ENCODE measurements around the gene CCDC183.
A peak's percentile ranks its signal among the peaks of the same experiment; 100 is the strongest.
"Not testable (repeated sequence)": the region's sequence is repeated elsewhere in the genome, so short reads cannot be mapped to it uniquely, and the experiment has no call there.

CCDC183 gene

DNA sequence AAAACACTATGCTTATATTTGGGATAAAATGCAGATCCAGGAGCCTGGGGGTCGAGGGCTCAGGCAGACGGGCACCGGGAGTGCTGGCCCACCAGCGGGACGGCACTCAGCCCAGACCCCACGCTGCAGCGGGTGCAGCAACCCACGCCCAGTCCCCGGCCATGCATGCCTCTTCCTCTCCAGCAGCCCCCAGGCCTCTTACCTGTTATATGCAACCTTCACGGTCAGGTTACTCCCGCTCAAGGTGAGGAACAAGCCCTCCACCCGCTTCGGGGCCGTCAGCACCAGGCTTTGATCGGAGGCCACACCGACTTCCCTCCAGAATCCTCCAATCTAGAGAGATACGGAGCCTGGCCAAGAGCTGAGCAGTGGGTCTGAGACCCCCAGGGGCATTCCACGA is 39.3 kb upstream of the CCDC183 start:
- TF ChIP-seq ZNF274 (IDR thresholded peaks at IDR 0.05; ENCODE audit: low read depth, low read length) = no peak
- TF ChIP-seq YY1 (IDR thresholded peaks at IDR 0.05; ENCODE audit: insufficient read depth, insufficient read length) = no peak
- TF ChIP-seq SUZ12 (IDR thresholded peaks at IDR 0.05; ENCODE audit: extremely low read depth, insufficient read depth, insufficient read length) = no peak
- Histone ChIP-seq H3K4me3 (ENCODE audit: insufficient read length, low read depth) (no peak overlapping the region), H3K9ac (ENCODE audit: insufficient read length, low read depth) (no peak overlapping the region), H3K9me3 (ENCODE audit: insufficient read depth, low read length) (peaks cover 7% of the 10 kb centered on the region), H3K4me1 (ENCODE audit: insufficient read depth, insufficient read length) (peaks cover 40% of the 10 kb centered on the region), H3K27me3 (ENCODE audit: insufficient read depth, insufficient read length) (no peaks in the 10 kb centered on the region), H3K36me3 (ENCODE audit: insufficient read depth, insufficient read length, low read length) (no peaks in the 10 kb centered on the region)
- no peak for DNase-seq (ENCODE audit: low read depth, low spot score)

DNA sequence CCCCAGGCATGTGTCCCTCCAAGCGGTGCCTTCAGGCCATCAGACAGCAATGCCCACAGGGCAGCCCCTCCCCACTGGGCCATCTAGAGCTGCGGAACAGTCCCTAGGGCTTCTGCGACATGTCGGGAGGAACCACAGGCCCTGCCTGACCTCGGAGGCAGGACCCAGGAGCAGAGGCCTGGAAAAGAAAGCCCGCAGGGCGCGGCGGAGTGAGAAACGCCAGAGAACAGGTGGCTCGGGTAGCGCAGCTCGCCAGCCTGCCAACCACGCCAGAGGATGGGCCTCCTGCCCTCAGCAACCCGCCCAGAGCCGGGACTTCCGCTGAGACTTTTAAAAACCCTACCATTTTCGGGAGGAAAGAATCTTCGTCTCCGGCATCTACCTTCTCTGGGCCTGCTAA is 38.8 kb upstream of the CCDC183 start:
- no peak overlapping the region for H3K4me3 ChIP-seq (ENCODE audit: insufficient read length, low read depth)
- H3K4me1 ChIP-seq (ENCODE audit: insufficient read depth, insufficient read length) = peaks cover 44% of the 10 kb centered on the region
- H3K27me3 ChIP-seq (ENCODE audit: insufficient read depth, insufficient read length) = no peaks in the 10 kb centered on the region
- peaks cover 2% of the 10 kb centered on the region; the same call in 1 of the 2 replicates for H3K9me3 ChIP-seq (ENCODE audit: insufficient read depth, low read length)
- no peaks in the 10 kb centered on the region for H3K36me3 ChIP-seq (ENCODE audit: insufficient read depth, insufficient read length, low read length)
- H3K9ac ChIP-seq (ENCODE audit: insufficient read length, low read depth) = peak overlapping the region; percentile 8
- TF ChIP-seq ZNF274 (IDR thresholded peaks at IDR 0.05; ENCODE audit: low read depth, low read length) = no peak
- no peak for DNase-seq (ENCODE audit: low read depth, low spot score)

DNA sequence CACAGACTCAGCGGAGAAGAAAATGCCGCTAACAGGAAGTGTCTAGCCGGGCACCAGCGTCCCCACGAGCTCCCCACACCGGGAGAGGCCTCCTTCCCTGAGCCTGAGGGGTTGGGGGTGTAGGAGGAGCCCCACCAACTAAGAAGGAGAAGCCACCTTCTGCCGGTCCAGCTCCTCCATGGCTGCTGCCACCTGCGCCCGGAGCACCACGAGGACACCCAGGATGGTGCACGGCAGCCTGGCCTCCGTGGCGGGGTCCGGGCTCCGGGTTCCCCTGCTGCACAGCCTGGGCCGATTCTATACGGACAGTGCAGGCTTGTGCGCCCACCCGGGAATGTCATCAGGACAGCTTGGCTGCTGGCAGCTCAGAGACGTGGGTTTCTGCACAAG is 38.4 kb upstream of the CCDC183 start:
- no peak for DNase-seq (ENCODE audit: low read depth, low spot score)
- Histone ChIP-seq H3K9me3 (ENCODE audit: insufficient read depth, low read length) (no peaks in the 10 kb centered on the region), H3K27me3 (ENCODE audit: insufficient read depth, insufficient read length) (no peaks in the 10 kb centered on the region), H3K36me3 (ENCODE audit: insufficient read depth, insufficient read length, low read length) (no peaks in the 10 kb centered on the region), H3K4me3 (ENCODE audit: insufficient read length, low read depth) (no peak overlapping the region), H3K4me1 (ENCODE audit: insufficient read depth, insufficient read length) (peaks cover 45% of the 10 kb centered on the region), H3K9ac (ENCODE audit: insufficient read length, low read depth) (no peak overlapping the region)
- TF ChIP-seq ZNF274 (IDR thresholded peaks at IDR 0.05; ENCODE audit: low read depth, low read length) = no peak
- TF ChIP-seq SUZ12 (IDR thresholded peaks at IDR 0.05; ENCODE audit: extremely low read depth, insufficient read depth, insufficient read length) = no peak
- no peak for TF ChIP-seq YY1 (IDR thresholded peaks at IDR 0.05; ENCODE audit: insufficient read depth, insufficient read length)

DNA sequence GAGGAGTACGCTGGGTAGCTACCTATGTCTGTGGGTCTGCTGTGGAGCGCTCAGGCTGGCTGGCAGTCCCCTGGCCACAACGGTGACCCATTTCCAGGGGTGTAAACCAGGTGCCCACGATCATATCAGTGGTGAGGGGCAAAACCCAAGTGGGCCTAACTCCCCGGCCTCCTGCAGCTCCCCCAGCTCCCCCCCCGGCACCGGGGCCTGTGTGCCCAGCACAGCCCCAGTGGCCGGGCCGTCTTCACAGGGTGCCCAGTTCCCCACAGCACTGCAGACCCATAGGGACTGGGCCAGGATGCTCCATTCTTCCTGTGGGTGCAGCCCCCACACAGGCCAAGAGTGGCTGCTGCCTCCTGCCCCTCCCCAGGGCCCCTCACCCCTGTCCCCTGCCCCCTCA is 37.1 kb upstream of the CCDC183 start:
- Histone ChIP-seq H3K27me3 (ENCODE audit: insufficient read depth, insufficient read length) (no peaks in the 10 kb centered on the region), H3K9me3 (ENCODE audit: insufficient read depth, low read length) (no peaks in the 10 kb centered on the region), H3K36me3 (ENCODE audit: insufficient read depth, insufficient read length, low read length) (no peaks in the 10 kb centered on the region), H3K4me1 (ENCODE audit: insufficient read depth, insufficient read length) (peaks cover 47% of the 10 kb centered on the region), H3K9ac (ENCODE audit: insufficient read length, low read depth) (no peak overlapping the region), H3K4me3 (ENCODE audit: insufficient read length, low read depth) (no peak overlapping the region)
- TF ChIP-seq SUZ12 (IDR thresholded peaks at IDR 0.05; ENCODE audit: extremely low read depth, insufficient read depth, insufficient read length) (no peak), ZNF274 (IDR thresholded peaks at IDR 0.05; ENCODE audit: low read depth, low read length) (no peak), YY1 (IDR thresholded peaks at IDR 0.05; ENCODE audit: insufficient read depth, insufficient read length) (no peak)
- no peak for DNase-seq (ENCODE audit: low read depth, low spot score)

DNA sequence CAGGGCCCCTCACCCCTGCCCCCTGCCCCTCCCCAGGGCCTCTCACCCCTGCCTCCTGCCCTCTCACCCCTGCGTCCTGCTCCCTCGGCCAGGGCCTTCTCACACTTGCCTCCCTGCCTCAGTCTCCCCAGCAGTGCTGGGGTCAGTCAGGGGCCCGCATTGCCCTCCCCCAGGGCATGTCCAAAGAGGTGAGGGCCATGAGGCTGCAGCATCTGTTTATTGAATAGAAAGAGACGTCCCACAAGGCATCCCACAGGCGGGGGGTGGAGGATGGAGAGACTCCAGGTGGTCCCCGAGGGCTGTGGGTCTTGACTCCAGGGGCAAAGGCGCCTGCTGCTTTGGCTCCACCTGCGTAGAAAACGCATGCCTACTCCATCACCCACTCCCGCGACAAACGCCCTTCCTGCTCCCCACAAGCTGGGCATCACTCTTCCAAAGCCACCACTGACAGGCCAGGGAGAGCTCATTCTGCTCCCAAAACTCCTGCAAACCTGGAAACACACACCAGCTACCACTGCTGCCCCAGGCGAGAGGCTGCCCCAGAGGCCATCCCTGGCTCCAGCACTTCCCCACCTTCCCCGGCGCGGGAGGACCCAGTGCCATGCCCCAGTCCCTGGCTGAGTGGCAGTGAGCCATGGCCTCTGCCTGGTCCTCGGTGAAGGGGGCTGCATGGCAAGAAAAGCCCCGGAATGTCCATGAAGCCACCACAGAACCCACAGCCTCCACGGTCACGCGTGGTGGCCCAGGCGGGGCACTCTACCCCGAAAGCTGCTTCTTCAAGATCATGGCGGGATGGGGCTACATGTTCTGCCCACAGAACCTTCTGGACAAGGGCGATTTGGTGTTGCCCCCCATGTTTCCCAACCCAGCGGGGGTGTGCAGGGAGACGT is 36.5 kb upstream of the CCDC183 start:
- Histone ChIP-seq H3K4me3 (ENCODE audit: insufficient read length, low read depth) (no peak overlapping the region), H3K9me3 (ENCODE audit: insufficient read depth, low read length) (no peaks in the 10 kb centered on the region), H3K9ac (ENCODE audit: insufficient read length, low read depth) (peak overlapping the region; percentile 59), H3K4me1 (ENCODE audit: insufficient read depth, insufficient read length) (peaks cover 50% of the 10 kb centered on the region), H3K27me3 (ENCODE audit: insufficient read depth, insufficient read length) (no peaks in the 10 kb centered on the region), H3K36me3 (ENCODE audit: insufficient read depth, insufficient read length, low read length) (no peaks in the 10 kb centered on the region)
- TF ChIP-seq ZNF274 (IDR thresholded peaks at IDR 0.05; ENCODE audit: low read depth, low read length) (no peak), SUZ12 (IDR thresholded peaks at IDR 0.05; ENCODE audit: extremely low read depth, insufficient read depth, insufficient read length) (no peak), YY1 (IDR thresholded peaks at IDR 0.05; ENCODE audit: insufficient read depth, insufficient read length) (no peak)
- no peak for DNase-seq (ENCODE audit: low read depth, low spot score)

DNA sequence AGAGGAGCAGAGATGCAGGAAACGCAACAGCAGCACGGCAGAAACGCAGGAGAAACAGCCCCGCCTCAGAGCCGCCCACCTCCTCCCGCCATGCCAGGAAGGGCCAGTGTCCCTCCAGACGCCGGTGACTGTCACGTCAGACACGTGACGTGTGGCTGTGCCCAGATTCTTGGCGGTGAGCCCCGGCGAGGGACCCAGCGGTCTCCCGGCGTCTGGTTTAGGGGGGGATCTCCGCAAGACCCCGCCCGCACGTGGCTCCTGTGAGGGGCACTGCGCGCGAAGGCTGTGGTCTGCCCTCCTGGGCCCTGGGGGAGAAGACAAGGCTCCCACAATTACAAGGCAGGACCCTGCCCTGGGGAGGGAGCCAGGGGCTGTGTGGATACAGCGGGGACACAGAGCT is 35.7 kb upstream of the CCDC183 start:
- no peak for TF ChIP-seq ZNF274 (IDR thresholded peaks at IDR 0.05; ENCODE audit: low read depth, low read length)
- TF ChIP-seq SUZ12 (IDR thresholded peaks at IDR 0.05; ENCODE audit: extremely low read depth, insufficient read depth, insufficient read length) = no peak
- TF ChIP-seq YY1 (IDR thresholded peaks at IDR 0.05; ENCODE audit: insufficient read depth, insufficient read length) = no peak

DNA sequence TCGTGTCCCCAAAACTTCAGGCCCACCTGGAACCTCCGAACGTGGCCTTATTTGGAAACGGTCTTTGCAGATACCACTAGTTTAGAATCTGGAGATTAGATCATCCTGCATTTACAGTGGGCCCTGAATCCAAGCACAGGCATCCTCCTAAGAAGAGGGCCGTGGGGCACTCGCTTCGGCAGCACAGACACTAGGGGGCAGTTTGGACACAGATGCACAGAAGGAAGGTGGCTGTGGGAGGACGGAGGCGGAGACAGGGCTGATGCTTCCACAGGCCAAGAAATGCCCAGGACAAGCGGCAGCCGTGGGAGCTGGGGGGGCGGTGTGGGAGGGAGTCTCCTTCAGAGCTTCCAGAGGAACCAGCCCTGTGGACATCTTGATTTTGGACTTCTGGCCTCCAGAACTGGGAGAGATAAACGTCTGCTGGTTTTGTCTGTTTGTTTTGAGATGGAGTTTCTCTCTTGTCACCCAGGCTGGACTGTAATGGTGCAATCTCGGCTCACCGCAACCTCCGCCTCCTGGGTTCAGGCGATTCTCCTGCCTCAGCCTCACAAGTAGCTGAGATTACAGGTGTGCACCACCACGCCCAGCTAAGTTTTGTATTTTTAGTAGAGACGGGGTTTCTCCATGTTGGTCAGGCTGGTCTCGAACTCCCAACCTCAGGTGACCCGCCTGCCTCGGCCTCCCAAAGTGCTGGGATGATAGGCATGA is 35.1 kb upstream of the CCDC183 start:
- not testable (repeated sequence) for H3K27me3 ChIP-seq (ENCODE audit: insufficient read depth, insufficient read length)
- peak overlapping the region; percentile 59 for H3K9ac ChIP-seq (ENCODE audit: insufficient read length, low read depth)

More for the DNA sequence above, 35.7 kb upstream of the CCDC183 start:
- no peaks in the 10 kb centered on the region for H3K27me3 ChIP-seq (ENCODE audit: insufficient read depth, insufficient read length)
- no peak for DNase-seq (ENCODE audit: low read depth, low spot score)
- no peak overlapping the region for H3K4me3 ChIP-seq (ENCODE audit: insufficient read length, low read depth)
- H3K9me3 ChIP-seq (ENCODE audit: insufficient read depth, low read length) = no peaks in the 10 kb centered on the region
- H3K36me3 ChIP-seq (ENCODE audit: insufficient read depth, insufficient read length, low read length) = no peaks in the 10 kb centered on the region
- H3K9ac ChIP-seq (ENCODE audit: insufficient read length, low read depth) = peak overlapping the region; percentile 59
- H3K4me1 ChIP-seq (ENCODE audit: insufficient read depth, insufficient read length) = peaks cover 55% of the 10 kb centered on the region

More for the DNA sequence above, 35.1 kb upstream of the CCDC183 start:
- H3K36me3 ChIP-seq (ENCODE audit: insufficient read depth, insufficient read length, low read length); H3K4me3 ChIP-seq (ENCODE audit: insufficient read length, low read depth); H3K9me3 ChIP-seq (ENCODE audit: insufficient read depth, low read length): not testable (repeated sequence)
- peaks cover 55% of the 10 kb centered on the region for H3K4me1 ChIP-seq (ENCODE audit: insufficient read depth, insufficient read length)
- peak; percentile 40 for DNase-seq (ENCODE audit: low read depth, low spot score)
